K562 (cell line): ENCODE results near the gene SSBP2. TPM values are rescaled to one million over a fixed set of nuclear protein-coding genes. Genes with fewer than 3 reads are reported as not detected.

Source experiments
- ATAC-seq: fragments of 200-7000 bp; cut with Tn5 transposase; 3 replicates; pipeline ENCODE4 v1.9.1; 2020; ENCODE audit warnings: moderate library complexity
- BruUV-seq: library from RNA; stranded (reverse); fragments of 400-500 nt; replicated peaks from 2 replicates; lab custom pipeline; 2021; lab: Mats Ljungman, UMichigan
- CTCF ChIA-PET: fragments of 300-600 bp; formaldehyde crosslinking; extraction: SDS; loops from one replicate; lab custom pipeline; 2021; ENCODE audit warnings: low intra/inter-chr PET ratio; lab: Yijun Ruan, JAX
- POLR2A ChIA-PET: fragments of 300-600, 350-650 bp; sonication (Branson Sonifier 250); formaldehyde crosslinking; extraction: SDS; loops from one replicate; lab custom pipeline; 2021; ENCODE audit warnings: antibody characterized with exemption, inconsistent platforms; lab: Yijun Ruan, JAX
- DNase-seq, 4 experiments: peaks; one replicate each; pipeline versions ENCODE4 v3.0.0 to v3.0.0-alpha.2; 2011 to 2018; ENCODE audit warnings: low spot score in 3 of 4, mixed read lengths in 3 of 4; ENCODE audit errors: extremely low read depth in 1 of 4
- FAIRE-seq: peaks from 2 replicates; lab custom pipeline; 2011; peaks lifted over from hg19 to GRCh38; lab: Jason Lieb, UNC
- H2AFZ ChIP-seq: 2 replicates; pipeline ENCODE4 v1.6.0; 2011; ENCODE audit warnings: low read depth, low read length, control low read depth, inconsistent platforms
- H3K27ac ChIP-seq: fragments of 200-600 bp; 3 replicates; pipeline ENCODE4 v1.8.0; 2011; ENCODE audit warnings: low read depth, mild to moderate bottlenecking, control low read depth, inconsistent platforms, low read length, moderate library complexity, mixed read lengths; ENCODE audit errors: extremely low read depth
- H3K27me3 ChIP-seq, 2 experiments: fragments of 300-600 bp in 1 of 2; 2 replicates in 1 of 2; 3 replicates in 1 of 2; pipeline versions ENCODE4 v1.6.0 to v1.8.0; 2011; ENCODE audit warnings: inconsistent platforms in 2 of 2, low read length in 2 of 2, mild to moderate bottlenecking in 1 of 2, mixed read lengths in 1 of 2, moderate library complexity in 1 of 2; ENCODE audit not compliant: control insufficient read depth in 2 of 2, insufficient read depth in 2 of 2
- H3K36me3 ChIP-seq: fragments of 300-600 bp; 3 replicates; pipeline ENCODE4 v1.8.0; 2011; ENCODE audit warnings: mild to moderate bottlenecking, low read length, inconsistent platforms; ENCODE audit not compliant: control insufficient read depth, insufficient read depth
- H3K4me1 ChIP-seq, 2 experiments: fragments of 200-600 bp in 1 of 2; replicated peaks in 1 of 2; 2 replicates in 1 of 2; 3 replicates in 1 of 2; pipeline versions ENCODE4 v1.5.1 to v1.8.0; 2011; ENCODE audit warnings: inconsistent platforms in 2 of 2, low read length in 2 of 2, mild to moderate bottlenecking in 1 of 2, mixed read lengths in 1 of 2, moderate library complexity in 1 of 2; ENCODE audit not compliant: control insufficient read depth in 2 of 2, insufficient read depth in 2 of 2
- H3K4me2 ChIP-seq: 2 replicates; pipeline ENCODE4 v1.6.1; 2011; ENCODE audit warnings: low read length, control low read depth, inconsistent platforms, mixed read lengths; ENCODE audit not compliant: insufficient read depth
- H3K4me3 ChIP-seq: fragments of 200-600 bp; sonication (generic), shearing (Covaris generic); 2 replicates; pipeline ENCODE4 v1.5.1; 2016; ENCODE audit warnings: control low read depth, inconsistent platforms
- H3K79me2 ChIP-seq: fragments of 200-600 bp; 3 replicates; pipeline ENCODE4 v1.8.0; 2011; ENCODE audit warnings: low read length, inconsistent platforms; ENCODE audit not compliant: control insufficient read depth, insufficient read depth
- H3K9ac ChIP-seq, 2 experiments: 2 replicates each; pipeline versions ENCODE4 v1.6.0 to v1.6.1; 2011; ENCODE audit warnings: low read depth in 2 of 2, low read length in 2 of 2, control low read depth in 1 of 2, inconsistent platforms in 1 of 2, mild to moderate bottlenecking in 1 of 2, mixed read lengths in 1 of 2; ENCODE audit not compliant: insufficient read depth in 1 of 2
- H3K9me1 ChIP-seq: one replicate; pipeline ENCODE4 v1.6.0; 2011; ENCODE audit warnings: inconsistent platforms, mild to moderate bottlenecking, low read length, moderate library complexity; ENCODE audit not compliant: control insufficient read depth, insufficient read depth
- H3K9me3 ChIP-seq: replicated peaks from 2 replicates; pipeline ENCODE4 v1.5.1; 2011; ENCODE audit warnings: low read depth, low read length, inconsistent platforms; ENCODE audit not compliant: control insufficient read depth, insufficient read depth
- H4K20me1 ChIP-seq: replicated peaks from 2 replicates; pipeline ENCODE4 v1.6.1; 2011; ENCODE audit warnings: low read length, inconsistent platforms, mixed read lengths; ENCODE audit not compliant: control insufficient read depth, insufficient read depth
- E2F8 ChIP-seq: fragments of 450-650 bp; IDR thresholded peaks from 2 replicates; pipeline ENCODE4 v1.7.1; 2018; ENCODE audit warnings: mild to moderate bottlenecking, low read depth; ENCODE audit not compliant: partially characterized antibody
- HDAC6 ChIP-seq: IDR thresholded peaks from 2 replicates; pipeline ENCODE4 v1.6.1; 2012; ENCODE audit warnings: low read depth, mild to moderate bottlenecking, control low read depth, inconsistent platforms, low read length, moderate library complexity
- HMGN3 ChIP-seq: IDR thresholded peaks from 2 replicates; pipeline ENCODE4 v1.6.1; 2011; ENCODE audit warnings: borderline replicate concordance, low read depth, mild to moderate bottlenecking, mixed read lengths, low read length; ENCODE audit not compliant: insufficient read length; ENCODE audit errors: extremely low read depth
- SNAPC5 ChIP-seq: fragments of 250-450 bp; sonication (Bioruptor Pico); IDR thresholded peaks from 2 replicates; pipeline ENCODE4 v1.8.0; 2021; ENCODE audit warnings: moderate library complexity, mild to moderate bottlenecking, inconsistent platforms
- TAF15 ChIP-seq: fragments of 200-400 bp; formaldehyde crosslinking; IDR thresholded peaks from 2 replicates; pipeline ENCODE4 v1.6.1; 2017; ENCODE audit warnings: mild to moderate bottlenecking, low read depth, low read length, moderate library complexity
- TCF7 ChIP-seq: sonication (generic); IDR thresholded peaks from 2 replicates; pipeline ENCODE4 v1.6.1; 2016; ENCODE audit warnings: antibody characterized with exemption, borderline replicate concordance
- ZC3H4 ChIP-seq: sonication (generic); formaldehyde crosslinking; IDR thresholded peaks from 2 replicates; pipeline ENCODE4 v1.9.0; 2021; ENCODE audit warnings: missing genetic modification reagents, borderline replicate concordance
- ZNF24 ChIP-seq: fragments of 450-650 bp; IDR thresholded peaks from 2 replicates; pipeline ENCODE4 v1.6.1; 2016
- ZNF253 ChIP-seq: fragments of 250-450 bp; sonication (Bioruptor Pico); conservative IDR thresholded peaks from 2 replicates; pipeline ENCODE4 v1.6.1; 2021; ENCODE audit warnings: mild to moderate bottlenecking
- ZNF41 ChIP-seq: fragments of 250-450 bp; sonication (Bioruptor Pico); conservative IDR thresholded peaks from 2 replicates; pipeline ENCODE4 v1.4.0; 2020; ENCODE audit warnings: mild to moderate bottlenecking
- WGBS: fragments of 100-300 bp; shearing (Covaris generic); methylation state at CpG from one replicate; pipeline ENCODE4 v1.1.6; 2016; ENCODE audit warnings: low coverage, mixed read lengths; ENCODE audit not compliant: insufficient coverage; ENCODE audit errors: missing lambda C conversion rate; 5-methylcytosine and 5-hydroxymethylcytosine counted together
- in situ Hi-C: fragments of 300-500 bp; cut with MboI; formaldehyde crosslinking; loops from 4 replicates; pipeline ENCODE4 v1.15.0; 2018; ENCODE audit warnings: inconsistent platforms, mixed read lengths
- intact Hi-C: fragments of 100-400 bp; cut with micrococcal nuclease; formaldehyde crosslinking; loops from 2 replicates; pipeline ENCODE4 v1.14.2; 2022
- polyA plus RNA-seq, 8 experiments: library from polyadenylated mRNA; depleted of rRNA in 4 of 8; stranded (reverse) in 5 of 8; unstranded in 3 of 8; fragments of >200 nt; fragmentation: Nextera tagmentation in 2 of 8; fragmentation: Illumina TruSeq in 1 of 8; extraction: Ambion mirVana in 2 of 8; extraction: Trizol in 1 of 8; gene quantifications; 2 replicates each; pipeline versions ENCODE4 v1.2.1 to v1.2.3, GENCODE V29; 2011 to 2014; ENCODE audit warnings: inconsistent platforms in 1 of 8, missing spikeins in 1 of 8
- total RNA-seq, 7 experiments: library from RNA; depleted of rRNA in 6 of 7; stranded (reverse); fragments of >200 nt in 6 of 7; fragmentation: Illumina TruSeq in 2 of 7; extraction: Trizol in 2 of 7; gene quantifications; 2 replicates each; pipeline versions ENCODE4 v1.2.1 to v1.2.3, GENCODE V29; 2011 to 2021; ENCODE audit warnings: low replicate concordance in 1 of 7

SSBP2 gene
- total and polyA plus RNA-seq, 9 of the 15 experiments (the other 6 are each of a cell fraction or from before 2014, with no cell fraction given), result 22.3 to 133 (median 42.1) TPM

GRCh38 chr5:81519217-81519905, 231.5 kb downstream of the SSBP2 start:
- Histone ChIP-seq H3K4me1 (no peaks in the 10 kb centered on the region), H3K4me2 (no peak overlapping the region), H3K27ac (no peak overlapping the region), H3K36me3 (no peaks in the 10 kb centered on the region), H4K20me1 (no peaks in the 10 kb centered on the region), H3K9me3 (no peaks in the 10 kb centered on the region), H3K79me2 (no peaks in the 10 kb centered on the region), H3K4me3 (no peak overlapping the region), H3K27me3 (no peaks in the 10 kb centered on the region), H3K9ac (no peak overlapping the region), H2AFZ (no peak overlapping the region), H3K9me1 (no peaks in the 10 kb centered on the region)
- in situ Hi-C loops (loop anchor here (25.0 kb wide), 1 partner anchor 643 kb away; no protein-coding TSS in a partner anchor), intact Hi-C loops (no loop called here)
- POLR2A ChIA-PET, result no interaction called here
- FAIRE-seq (no peak), ATAC-seq (no peak), DNase-seq (no peak)
- TF ChIP-seq SNAPC5 (CRISPR knock-in tag), result no peak
- no peak for TF ChIP-seq TAF15
- TF ChIP-seq ZNF253, result no peak
- no peak for TF ChIP-seq ZNF41 (CRISPR knock-in tag)
- no peak for TF ChIP-seq HMGN3
- no peak for TF ChIP-seq ZC3H4
- no peak for TF ChIP-seq HDAC6
- no peak for TF ChIP-seq ZNF24
- TF ChIP-seq TCF7, result no peak
- TF ChIP-seq E2F8, result no peak
- CTCF ChIA-PET, result no interaction called here
- no TSS peak for BruUV-seq
- 88% methylated on average over 2 of the region's 2 CpGs for WGBS
